Hepatic stellate cell (primary cell): ENCODE results near the gene SLC39A11.

Experiments
- DNase-seq: peaks from one replicate; pipeline ENCODE4 v3.0.0; 2011; ENCODE audit warnings: low spot score

SLC39A11 gene

DNA sequence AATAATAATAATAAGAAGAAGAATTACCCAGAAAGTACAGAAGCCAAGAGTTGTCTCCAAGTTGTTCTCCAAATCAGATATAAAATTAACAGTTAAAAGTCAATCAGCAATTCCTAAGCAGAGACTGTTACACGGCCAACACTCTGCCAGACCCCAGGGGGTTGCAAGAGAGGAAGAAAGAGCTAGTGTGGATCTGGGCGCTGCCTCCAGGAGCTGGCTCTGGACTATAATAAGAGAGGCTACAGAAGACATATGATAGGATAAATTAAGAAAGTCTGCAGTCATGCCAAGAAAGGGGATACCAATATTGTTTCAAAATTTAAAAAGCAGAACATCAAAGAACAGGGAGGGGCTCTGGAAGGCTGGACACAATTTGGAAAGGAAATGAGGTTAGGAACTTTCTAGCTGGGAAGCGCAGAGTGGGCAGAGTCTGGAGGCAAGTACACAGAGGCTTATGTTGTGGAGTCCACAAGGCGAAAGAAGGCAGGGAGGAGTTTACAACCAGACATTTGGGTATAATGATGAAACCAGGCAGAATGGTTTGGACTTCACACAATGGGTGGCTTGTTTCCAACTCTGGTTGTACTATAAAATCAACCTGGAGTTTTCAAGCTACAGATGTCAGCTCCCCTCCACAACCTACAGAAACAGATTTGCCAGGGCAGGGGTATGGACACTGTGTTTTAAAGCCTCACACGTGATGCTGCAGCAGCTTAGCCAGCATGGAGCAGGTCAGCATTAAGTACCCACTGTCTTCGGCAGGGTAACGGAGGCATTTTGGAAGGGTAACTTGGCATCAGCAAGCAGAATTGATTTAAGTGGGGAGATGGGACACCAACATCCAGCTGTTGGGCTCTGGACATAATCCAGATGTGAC is 49.4 kb downstream of the SLC39A11 start:
- no peak for DNase-seq

DNA sequence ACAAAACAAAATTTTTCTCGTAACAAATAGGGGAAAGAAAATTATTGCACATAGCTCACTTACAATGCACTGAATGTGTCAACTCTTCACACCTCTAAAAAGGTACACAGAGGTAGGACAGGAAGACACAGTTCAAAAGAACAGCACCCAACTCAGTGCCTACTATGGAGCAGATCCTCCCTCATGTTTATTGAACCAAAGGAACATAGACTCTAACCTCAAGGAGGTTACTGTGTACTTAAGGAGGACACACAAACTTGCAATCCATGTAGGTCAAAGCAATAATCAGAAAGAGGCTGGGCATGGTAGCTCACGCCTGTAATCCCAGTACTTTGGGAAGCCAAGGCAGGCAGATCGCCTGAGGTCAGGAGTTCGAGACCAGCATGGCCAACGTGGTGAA is 50.3 kb downstream of the SLC39A11 start:
- no peak for DNase-seq

DNA sequence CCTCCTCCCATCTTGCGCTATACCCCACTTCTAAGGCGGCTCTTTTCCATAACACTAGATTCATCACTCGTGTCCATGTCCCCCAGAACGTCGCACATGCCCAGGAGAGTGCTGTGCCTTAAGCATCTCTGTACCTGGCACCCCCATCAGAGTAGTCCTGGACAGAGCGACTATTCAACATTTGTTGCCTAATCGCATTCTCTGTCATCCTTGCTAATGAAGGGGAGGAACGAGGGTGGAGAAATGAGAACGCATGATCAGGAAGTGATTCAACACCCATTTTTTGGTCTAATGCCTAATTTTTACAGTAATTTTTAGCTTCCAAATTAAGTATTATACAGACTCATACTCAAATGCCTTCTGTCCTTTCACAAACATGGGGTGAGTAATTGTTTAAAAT is 53.2 kb downstream of the SLC39A11 start:
- no peak for DNase-seq

DNA sequence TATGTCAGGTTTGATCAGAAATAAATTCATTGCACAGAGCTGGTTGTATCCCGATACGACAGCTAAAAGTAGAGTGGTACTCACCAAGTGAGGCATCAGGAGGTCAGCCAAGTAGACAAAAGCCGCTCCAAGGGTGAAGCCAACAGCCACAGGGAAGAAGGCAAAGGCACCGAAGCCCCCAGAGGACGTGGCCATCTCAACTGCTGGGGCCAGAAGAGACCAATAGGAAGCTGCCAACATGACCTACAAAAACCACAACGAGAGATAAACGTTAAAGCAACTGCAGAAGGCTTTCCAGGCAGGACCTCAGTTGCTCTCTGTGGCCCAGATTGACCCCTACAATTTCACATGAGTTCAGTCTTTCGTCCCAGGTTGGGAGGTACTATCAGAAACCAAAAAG is 61.0 kb downstream of the SLC39A11 start:
- DNase-seq, result no peak

DNA sequence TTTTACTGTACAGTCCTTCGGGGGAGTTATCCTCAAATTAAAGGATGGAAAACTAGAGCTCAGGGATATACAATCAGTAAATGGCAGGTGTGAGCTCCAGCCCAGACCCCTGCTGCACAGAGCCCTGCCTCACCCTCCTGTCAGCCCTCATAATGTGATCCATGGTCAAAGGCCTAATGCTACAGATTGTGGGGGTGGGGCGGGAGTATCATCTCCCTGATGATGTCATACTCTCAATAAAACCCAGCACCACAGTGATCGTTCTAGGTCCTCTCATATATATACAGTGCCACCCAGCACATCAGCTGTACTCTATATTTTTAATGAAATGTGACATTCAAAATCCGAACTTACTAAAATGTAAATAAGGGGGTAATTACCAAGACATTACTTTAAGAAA is 61.5 kb downstream of the SLC39A11 start:
- DNase-seq, result no peak

DNA sequence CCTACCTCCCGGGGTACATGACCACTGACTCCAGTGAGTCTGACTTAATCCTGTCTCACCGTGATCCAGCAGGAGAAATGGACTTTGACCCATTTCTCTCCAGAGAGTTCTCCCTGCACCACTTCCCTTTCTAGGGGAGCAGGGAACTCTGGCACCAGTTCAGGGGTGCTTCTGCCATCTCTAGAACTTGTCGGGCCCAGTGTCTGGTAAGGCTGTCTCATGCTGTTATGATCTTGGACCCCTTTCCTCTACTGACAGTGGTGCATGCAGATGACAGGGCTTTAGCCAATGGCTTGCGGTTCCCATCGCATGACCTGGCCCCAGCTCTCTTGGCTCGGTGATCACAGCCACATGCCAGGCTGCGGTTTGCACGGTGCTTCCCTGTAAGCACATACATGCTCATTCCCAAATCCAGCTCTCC is 62.0 kb downstream of the SLC39A11 start:
- no peak for DNase-seq

DNA sequence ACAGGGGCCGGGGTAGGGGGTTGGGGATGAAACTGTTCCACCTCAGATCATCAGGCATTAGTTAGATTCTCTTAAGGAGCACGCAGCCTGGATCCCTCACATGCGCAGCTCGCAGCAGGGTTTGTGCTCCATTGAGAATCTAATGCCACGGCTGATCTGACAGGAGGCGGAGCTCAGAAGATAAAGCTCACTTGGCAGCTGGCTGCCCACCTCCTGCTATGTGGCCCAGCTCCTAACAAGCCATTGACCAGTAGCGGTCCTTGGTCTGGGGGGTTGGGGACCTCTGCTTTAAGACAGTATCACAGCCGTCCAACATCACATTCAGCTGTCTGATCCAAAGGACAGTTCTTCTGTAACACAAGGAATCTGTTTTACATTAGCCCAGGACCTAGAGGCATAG is 62.5 kb downstream of the SLC39A11 start:
- DNase-seq, result no peak

DNA sequence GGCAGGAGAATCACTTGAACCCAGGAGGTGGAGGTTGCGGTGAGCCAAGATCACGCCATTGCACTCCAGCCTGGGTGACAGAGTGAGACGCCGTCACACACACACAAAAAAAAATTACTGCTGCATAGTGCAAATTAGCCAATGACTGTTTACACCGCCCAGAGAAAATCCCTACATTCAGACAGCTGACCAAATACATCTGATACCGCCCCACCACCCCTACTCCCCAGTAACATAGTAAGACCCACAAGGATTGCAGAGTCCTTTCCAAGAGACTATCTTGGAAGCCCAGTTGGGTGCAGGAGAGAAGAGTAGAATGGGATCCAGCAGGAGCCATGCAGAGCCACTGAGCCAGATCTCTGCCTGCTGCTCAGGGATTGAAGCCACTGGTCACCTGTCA is 63.5 kb downstream of the SLC39A11 start:
- DNase-seq, result no peak

DNA sequence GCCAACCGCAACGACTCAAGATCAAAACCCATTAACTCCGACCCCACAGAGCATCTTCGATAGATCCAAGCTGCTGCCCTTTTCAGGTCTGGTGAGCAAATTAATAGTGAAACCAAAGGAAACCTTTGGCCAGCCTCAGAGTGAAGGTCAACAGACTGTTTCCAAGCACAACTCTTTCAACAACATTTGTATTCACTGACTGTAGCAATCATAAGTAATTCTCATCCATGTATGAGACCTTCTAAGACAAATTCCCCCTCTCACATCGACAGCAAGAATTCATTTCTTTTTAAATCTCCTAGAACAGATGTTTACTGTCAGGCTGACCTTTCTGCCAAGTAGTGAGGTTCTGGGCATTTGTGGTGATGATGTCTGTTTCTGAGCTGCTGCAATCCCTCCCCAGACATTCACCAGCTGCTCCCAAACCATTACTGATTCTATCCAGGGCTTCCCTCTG is 64.2 kb downstream of the SLC39A11 start:
- peak; percentile 78 for DNase-seq

DNA sequence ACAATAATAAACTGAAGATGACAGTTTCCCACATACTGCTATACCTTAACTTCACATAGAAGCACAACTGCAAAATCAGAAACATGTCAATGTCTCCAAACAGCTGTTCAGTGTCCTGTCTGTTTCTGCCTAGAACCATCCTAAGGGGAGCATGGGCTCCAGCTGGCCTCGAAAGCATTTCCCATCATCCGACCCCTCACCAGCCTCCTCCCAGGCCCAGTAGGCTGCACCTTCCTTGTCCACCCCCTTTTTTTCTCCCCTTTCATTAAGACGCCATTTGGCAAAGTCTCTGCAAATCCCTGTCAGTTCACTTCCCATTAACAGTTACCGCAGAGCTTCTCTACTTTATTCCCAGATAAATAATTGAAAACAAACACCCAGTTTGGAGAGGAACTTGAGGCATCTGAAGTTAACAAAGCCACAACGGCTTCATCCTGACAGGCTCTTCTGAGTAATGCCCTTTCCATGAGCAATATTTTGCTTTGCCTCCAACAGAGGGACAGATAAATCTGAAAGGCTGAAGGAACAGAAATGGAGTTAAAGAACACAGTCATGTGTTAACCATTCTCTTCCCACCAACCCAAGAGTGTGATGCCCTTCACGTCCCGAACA is 65.3 kb downstream of the SLC39A11 start:
- DNase-seq, result no peak

DNA sequence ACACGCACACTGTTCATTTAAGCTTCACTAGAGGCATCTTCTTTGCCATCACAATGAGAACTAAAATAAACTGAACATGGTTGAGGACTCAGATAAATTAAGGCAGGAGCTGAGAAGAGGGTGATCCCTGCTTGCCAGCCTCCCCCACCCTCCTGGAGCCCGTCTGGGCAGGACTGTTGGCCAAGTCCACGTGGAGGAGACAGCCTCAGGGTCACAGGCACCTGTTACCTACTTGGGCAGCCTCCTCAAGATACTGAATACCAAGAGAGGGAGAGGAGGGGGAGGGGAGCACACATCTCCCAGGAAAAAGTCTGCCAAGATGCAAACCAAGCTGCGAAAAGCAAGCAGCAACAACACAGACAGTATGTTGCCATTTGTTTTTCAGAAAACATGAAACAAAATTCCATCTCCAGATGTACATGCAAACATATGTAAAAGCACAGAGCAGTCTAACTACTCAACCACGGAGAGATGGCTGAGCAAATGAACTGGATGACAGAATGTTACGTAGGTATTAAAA is 67.4 kb downstream of the SLC39A11 start:
- DNase-seq, result no peak

DNA sequence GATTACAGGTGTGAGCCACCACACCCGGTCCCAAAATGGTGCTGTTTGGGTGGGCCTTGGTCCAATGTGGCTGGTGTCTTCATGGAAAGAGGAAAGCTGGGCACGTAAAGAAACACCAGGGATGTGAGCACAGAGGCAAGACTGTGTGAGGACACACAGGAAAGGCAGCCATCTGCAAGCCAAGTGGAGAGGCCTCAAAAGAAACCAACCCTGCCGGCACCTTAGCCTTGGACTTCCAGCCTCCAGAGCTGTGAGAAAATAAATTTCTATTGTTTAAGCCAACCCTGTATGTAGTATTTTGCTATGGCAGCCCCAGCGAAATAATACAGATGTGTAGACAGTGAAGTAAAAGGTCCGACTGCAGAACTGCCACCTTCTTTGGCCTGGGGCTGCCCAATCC is 68.7 kb downstream of the SLC39A11 start:
- DNase-seq, result no peak

DNA sequence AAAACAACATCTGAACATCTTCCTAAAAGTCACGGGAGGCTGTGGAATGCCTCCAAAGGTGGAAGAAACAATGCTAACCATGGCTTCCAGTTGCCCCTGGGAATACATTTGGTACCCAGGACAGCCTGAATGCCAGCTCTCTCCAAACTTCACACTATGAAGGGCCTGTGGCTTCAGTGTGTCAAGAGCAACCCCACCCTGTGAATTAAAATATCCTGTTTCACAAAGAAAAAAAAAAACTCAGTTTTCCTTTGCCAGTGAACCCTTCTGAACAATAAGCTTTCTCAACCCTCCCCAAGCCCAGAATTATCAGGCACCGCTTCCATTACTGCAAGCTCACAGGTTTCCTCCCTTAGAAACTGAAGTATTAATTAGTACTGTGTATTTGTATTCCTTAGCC is 69.8 kb downstream of the SLC39A11 start:
- no peak for DNase-seq

DNA sequence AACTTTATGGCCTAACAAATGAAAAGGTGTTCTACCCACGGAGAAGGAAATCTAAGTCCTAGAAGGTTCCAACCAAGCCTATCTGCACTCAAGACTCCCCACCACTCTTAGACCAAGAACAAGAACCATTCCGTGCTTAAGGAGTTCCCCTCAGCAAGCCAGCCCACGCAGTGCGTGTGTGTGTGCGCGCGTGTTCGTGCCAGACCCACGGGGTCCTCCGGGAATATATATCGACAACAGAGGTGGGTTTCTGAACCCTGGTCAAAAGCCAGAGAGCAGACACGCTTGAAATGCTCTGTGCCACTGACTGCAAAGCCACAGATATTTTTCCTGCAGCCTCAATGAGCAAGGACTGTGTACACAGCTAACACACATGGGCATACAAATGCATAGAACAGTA is 70.7 kb downstream of the SLC39A11 start:
- DNase-seq, result no peak

DNA sequence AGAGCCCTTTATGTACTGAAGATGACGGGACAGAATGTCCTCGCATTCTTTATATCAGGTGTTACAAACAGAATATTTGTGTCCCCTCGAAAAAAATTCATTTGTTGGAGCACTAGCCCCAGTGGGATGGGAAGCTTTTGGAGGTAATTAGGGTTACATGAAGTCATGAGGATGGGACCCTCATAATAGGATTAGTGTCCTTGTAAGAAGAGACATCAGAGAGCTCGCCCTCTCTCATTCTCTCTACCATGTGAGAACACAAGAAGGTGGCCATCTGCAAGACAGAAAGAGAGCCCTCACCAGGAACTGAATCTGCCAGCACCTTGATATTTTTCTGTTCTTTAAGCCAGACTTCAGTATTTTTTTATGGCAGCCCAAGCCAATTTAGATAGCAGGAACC is 72.4 kb downstream of the SLC39A11 start:
- DNase-seq, result no peak

DNA sequence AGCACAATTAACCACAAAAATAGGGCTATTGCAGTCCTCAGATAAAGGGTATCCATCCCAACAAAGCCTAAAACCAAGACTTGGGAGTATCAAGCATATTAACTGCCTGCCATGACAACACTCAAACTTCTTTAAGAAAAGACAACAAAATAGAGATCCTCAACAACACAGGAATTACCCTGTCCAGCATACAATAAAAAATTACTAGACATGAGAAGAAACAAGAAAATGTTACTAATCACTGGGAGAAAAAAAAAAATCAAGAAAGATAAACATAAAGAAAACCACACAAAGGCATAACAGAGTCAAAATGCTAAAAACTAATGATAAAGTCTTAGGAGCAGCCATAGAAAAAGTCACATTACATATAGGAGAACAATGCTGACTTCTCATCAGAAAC is 73.9 kb downstream of the SLC39A11 start:
- no peak for DNase-seq

DNA sequence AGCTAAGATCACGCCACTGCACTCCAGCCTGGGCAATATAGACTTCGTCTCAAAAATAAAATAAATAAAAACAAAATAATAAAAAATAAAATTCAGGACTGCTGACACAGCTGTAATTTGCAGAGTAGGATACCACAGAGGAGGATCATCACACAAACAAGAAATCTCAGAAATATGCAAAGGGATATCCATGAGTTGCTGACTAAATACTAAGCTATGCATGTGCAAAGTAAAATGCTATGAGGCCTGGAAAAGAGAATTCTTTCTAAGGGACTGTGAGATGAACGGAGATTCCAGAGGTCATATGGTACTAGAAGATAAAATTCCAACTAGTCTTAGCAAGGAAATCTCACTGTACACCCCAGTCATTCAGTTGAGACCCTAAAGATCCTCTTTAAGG is 74.8 kb downstream of the SLC39A11 start:
- peak; percentile 66 for DNase-seq

DNA sequence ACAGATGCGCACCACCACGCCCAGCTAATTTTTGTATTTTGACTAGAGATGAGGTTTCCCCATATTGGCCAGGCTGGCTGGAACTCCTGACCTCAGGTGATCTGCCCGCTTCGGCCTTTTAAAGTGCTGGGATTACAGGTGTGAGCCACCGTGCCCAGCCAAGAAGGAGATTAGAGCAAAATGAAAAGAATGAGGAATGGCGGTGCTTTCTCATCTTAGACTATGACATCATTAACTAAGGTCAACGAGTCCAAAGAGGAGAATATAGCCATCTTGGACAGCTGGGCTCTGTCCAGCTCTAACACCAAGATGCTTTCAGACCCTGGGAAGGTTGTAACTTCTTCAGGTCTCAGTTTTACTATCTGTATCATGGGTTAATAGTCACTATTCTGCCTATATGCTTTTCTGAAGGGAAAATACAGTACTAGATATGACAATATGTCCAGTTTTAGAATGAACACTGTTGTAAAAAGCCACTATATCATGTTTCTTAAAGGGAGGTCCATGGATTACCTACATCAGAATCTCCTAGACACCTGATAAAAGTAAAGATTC is 76.7 kb downstream of the SLC39A11 start:
- no peak for DNase-seq

DNA sequence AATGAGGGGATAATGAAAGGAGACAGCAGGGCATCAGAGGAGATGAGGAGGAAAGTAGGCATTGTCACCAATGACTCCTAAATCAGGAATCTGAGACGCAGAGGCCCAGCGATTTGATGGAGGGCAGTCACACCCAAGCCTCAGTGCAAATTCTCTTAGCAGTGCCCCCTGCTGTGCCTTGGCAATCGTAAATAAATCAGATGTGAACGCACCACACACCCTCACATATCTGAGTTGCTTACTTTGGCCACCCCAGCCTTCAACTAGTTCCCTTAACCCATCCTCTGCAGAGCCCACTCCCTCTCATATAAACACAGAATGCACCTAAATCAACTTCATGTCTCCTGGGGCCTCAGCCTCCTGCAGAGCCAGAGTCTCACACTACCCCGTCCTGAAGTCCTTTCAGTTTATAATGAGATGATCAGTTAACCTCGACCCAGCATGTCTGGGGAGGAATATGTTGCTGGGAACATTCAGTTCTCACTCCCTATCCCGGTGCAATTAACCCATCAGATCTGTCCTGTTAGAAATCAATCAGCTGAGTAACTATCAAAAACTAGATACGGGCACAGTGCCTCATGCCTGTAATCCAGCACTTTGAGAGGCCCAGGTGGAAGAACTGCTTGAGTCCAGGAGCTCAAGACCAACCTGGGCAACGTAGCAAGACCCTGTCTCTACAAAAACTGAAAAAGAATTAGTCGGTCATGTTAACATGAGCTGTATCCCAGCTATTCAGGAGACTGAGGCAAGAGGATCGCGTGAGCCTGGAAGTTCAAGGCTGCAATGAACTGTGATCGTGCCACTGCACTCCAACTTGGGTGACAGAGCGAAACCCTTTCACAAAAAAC is 78.4 kb downstream of the SLC39A11 start:
- no peak for DNase-seq

DNA sequence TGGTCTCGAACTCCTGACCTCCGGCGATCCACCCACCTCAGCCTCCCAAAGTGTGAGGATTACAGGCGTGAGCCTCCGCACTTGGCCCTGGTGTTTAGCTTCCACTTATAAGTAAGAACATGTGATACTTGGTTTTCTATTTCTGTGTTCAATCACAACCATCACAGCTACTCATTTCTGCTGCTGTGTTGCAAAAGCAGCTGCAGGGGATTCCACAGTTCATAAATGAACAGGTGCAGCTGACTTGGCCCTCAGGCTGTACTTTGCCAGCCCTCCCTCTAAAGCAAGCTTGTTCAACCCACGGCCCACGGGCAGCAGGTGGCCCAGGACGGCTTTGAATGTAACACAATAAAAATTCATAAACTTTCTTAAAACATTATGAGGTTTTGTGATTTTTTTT is 79.2 kb downstream of the SLC39A11 start:
- DNase-seq, result no peak

DNA sequence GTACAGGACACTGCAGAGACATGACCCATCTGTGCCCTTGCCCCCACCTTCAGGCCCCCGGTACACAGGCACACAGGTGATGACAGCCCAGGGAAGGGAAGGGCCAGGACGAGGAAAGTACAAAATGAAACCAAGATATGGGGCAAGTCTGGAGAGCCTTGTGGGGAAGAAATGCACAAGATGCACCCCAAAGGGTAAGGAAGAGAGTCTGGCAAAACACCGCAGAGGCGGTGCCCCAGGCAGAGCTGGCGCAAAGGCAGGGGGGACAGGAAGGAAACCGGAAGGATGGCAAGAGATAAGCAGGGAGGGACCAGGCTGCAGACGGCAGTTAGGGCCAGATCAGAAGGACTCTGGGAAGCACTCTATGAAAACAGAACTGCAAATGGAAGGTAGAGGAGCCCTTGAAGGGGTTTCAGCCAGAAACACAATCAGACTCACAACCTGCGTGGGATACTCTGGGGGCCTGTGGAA is 81.4 kb downstream of the SLC39A11 start:
- no peak for DNase-seq

DNA sequence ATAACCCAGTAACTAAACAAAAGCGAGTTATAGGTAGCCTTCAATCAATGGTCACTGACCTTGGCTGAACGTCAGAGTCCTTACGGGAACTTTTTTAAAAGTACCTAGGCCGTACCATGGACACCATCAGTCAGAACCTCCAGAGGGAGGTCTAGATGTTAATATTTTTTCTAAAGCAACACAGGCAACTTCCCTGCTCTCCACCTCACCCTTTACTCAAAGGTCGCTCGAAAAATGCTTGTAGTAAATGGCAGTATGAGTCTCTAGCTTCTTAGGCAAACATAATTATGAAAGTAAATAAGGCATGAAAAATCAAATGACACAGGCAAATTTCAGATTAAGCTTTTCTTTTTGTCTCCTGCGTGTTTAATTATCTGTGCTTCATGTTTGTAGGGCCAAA is 82.1 kb downstream of the SLC39A11 start:
- no peak for DNase-seq
